ENCODE measurements around the gene KNTC1. TPM values are rescaled to one million over a fixed set of nuclear protein-coding genes. Genes with fewer than 3 reads are reported as not detected.
A peak's percentile ranks its signal among the peaks of the same experiment; 100 is the strongest.

Gene KNTC1
- total and polyA plus RNA-seq, 2 of the 13 experiments (the other 11 are each of a cell fraction or from before 2014, with no cell fraction given) = 45.1 to 57.6 TPM

DNA sequence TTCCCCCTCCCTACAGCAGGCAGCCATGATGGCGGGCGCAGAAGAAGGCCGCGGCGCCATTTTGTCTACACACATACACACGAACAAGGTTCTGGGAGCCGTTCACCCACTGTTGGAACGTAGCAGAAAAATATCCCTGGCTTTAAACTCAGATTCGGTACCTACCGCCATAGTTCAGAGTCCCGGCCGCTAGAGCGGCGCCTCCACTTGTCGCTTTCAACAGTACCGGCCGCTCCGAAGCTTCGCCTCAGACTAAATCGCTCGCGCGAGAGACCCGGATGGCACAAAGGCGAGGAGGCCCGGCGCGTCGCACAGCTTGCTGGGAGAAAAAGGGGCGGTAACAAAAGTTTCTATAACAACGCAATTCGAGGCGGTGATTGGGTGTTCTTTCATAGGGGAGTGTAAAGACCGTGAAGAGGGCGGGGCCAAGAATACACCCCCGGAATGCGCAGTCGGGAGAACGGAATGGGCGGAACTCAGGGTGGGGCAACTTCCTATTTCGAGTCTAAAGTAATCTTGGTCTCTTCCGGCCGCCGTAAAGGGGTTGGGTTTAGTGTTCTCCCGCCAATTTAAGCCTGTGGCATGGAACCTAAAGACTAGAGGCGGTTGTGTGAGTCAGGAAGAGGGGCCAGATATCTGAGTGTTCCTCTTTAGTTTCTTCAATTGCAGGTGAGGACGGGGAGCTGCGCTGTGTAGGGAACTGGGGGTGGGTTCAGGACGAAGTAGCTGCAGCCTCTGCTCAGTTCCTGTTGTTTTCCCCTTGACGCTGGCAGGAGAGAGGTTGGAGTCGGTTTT is at the start of gene KNTC1, which contains the start of gene RSRC2 (continued):
- TF ChIP-seq, protein P1, sequence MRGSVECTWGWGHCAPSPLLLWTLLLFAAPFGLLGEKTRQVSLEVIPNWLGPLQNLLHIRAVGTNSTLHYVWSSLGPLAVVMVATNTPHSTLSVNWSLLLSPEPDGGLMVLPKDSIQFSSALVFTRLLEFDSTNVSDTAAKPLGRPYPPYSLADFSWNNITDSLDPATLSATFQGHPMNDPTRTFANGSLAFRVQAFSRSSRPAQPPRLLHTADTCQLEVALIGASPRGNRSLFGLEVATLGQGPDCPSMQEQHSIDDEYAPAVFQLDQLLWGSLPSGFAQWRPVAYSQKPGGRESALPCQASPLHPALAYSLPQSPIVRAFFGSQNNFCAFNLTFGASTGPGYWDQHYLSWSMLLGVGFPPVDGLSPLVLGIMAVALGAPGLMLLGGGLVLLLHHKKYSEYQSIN (CRISPR knock-in tag; IDR thresholded peaks at IDR 0.05; ENCODE audit: borderline replicate concordance) = no peak
- TF ChIP-seq ZNF275 (CRISPR knock-in tag; IDR thresholded peaks at IDR 0.05; ENCODE audit: borderline replicate concordance) (peak; percentile 37; the same call in 1 of the 2 replicates), ZFY (CRISPR knock-in tag; IDR thresholded peaks at IDR 0.05) (peak; percentile 92), NFKB2 (CRISPR knock-in tag; IDR thresholded peaks at IDR 0.05; ENCODE audit: borderline replicate concordance) (peak; percentile 74; the same call in 1 of the 2 replicates), ZNF629 (CRISPR knock-in tag; conservative IDR thresholded peaks at IDR 0.05) (0 out of 2 replicates have a peak, but pooled peaks have one; percentile 9), KLF6 (CRISPR knock-in tag; IDR thresholded peaks at IDR 0.05) (peak; percentile 37; the same call in 1 of the 2 replicates), HOXA9 (CRISPR knock-in tag; IDR thresholded peaks at IDR 0.05; ENCODE audit: borderline replicate concordance) (peak; percentile 73; the same call in 1 of the 2 replicates), DR1 (CRISPR knock-in tag; IDR thresholded peaks at IDR 0.05) (peak; percentile 93), HIVEP1 (CRISPR knock-in tag; IDR thresholded peaks at IDR 0.05) (peak; percentile 46; the same call in 1 of the 2 replicates), MXD4 (CRISPR knock-in tag; IDR thresholded peaks at IDR 0.05) (no peak; the same call in 1 of the 2 replicates), RNF2 (conservative IDR thresholded peaks at IDR 0.05; ENCODE audit: low read depth) (peak; percentile 80; the same call in 1 of the 2 replicates), ZNF615 (CRISPR knock-in tag; IDR thresholded peaks at IDR 0.05; ENCODE audit: borderline replicate concordance) (peak; percentile 96), ZBTB38 (CRISPR knock-in tag; IDR thresholded peaks at IDR 0.05) (peak; percentile 27; the same call in 1 of the 2 replicates), RCOR2 (CRISPR knock-in tag; IDR thresholded peaks at IDR 0.05) (0 out of 2 replicates have a peak, but pooled peaks have one; percentile 25), RAD21 (CRISPR knock-in tag; IDR thresholded peaks at IDR 0.05) (peak; percentile 16; the same call in 1 of the 2 replicates), PRDM10 (CRISPR knock-in tag; IDR thresholded peaks at IDR 0.05; ENCODE audit: low read depth) (0 out of 2 replicates have a peak, but pooled peaks have one; percentile 63), RBAK (CRISPR knock-in tag; IDR thresholded peaks at IDR 0.05) (0 out of 2 replicates have a peak, but pooled peaks have one; percentile 27), FLYWCH1 (CRISPR knock-in tag; IDR thresholded peaks at IDR 0.05) (0 out of 2 replicates have a peak, but pooled peaks have one; percentile 43), HDAC2 (CRISPR knock-in tag; IDR thresholded peaks at IDR 0.05) (peak; percentile 33; the same call in 1 of the 2 replicates), HNF1B (CRISPR knock-in tag; IDR thresholded peaks at IDR 0.05) (peak; percentile 62), SOX5 (CRISPR knock-in tag; IDR thresholded peaks at IDR 0.05; ENCODE audit: borderline replicate concordance) (0 out of 2 replicates have a peak, but pooled peaks have one; percentile 12), NFYC (CRISPR knock-in tag; IDR thresholded peaks at IDR 0.05) (peak; percentile 79)

Measured in HepG2 (cell line).